ENCODE results near the gene SGSM1. TPM values are rescaled to one million over a fixed set of nuclear protein-coding genes. Genes with fewer than 3 reads are reported as not detected.
A peak's percentile ranks its signal among the peaks of the same experiment; 100 is the strongest.

Gene SGSM1
- total and polyA plus RNA-seq, 12 donors, result 1.1 to 14.3 (median 7.8) TPM

GRCh38 chr22:24768537-24769374, 37.3 kb upstream of the SGSM1 start:
- Histone ChIP-seq H3K36me3 (no peaks in the 10 kb centered on the region), H3K4me3 (no peak overlapping the region), H3K27me3 (peaks cover 0 to 46% (median 20%) of the 10 kb centered on the region in 7 donors), H3K4me1 (no peaks in the 10 kb centered on the region), H3K9me3 (no peaks in the 10 kb centered on the region), H3K27ac (no peak overlapping the region)
- ATAC-seq (peak; percentile 52 to 86 (median 82)), DNase-seq (peak in 1 of 2 donors; percentile 63)
- intact Hi-C loops (cut with DNase I), result loop anchor here in 9 of 10 donors (1.0 to 10.0 kb wide), 7 partner anchors 79 to 286 kb away; no protein-coding TSS in a partner anchor
- WGBS, 2 donors, result 51 to 52% methylated on average over 8 of the region's 8 CpGs
- TF ChIP-seq, protein P1, sequence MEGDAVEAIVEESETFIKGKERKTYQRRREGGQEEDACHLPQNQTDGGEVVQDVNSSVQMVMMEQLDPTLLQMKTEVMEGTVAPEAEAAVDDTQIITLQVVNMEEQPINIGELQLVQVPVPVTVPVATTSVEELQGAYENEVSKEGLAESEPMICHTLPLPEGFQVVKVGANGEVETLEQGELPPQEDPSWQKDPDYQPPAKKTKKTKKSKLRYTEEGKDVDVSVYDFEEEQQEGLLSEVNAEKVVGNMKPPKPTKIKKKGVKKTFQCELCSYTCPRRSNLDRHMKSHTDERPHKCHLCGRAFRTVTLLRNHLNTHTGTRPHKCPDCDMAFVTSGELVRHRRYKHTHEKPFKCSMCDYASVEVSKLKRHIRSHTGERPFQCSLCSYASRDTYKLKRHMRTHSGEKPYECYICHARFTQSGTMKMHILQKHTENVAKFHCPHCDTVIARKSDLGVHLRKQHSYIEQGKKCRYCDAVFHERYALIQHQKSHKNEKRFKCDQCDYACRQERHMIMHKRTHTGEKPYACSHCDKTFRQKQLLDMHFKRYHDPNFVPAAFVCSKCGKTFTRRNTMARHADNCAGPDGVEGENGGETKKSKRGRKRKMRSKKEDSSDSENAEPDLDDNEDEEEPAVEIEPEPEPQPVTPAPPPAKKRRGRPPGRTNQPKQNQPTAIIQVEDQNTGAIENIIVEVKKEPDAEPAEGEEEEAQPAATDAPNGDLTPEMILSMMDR (IDR thresholded peaks at IDR 0.05), result peak; percentile 20 to 76 (median 71)

GRCh38 chr22:24772493-24773220, 33.4 kb upstream of the SGSM1 start:
- peaks cover 0 to 24% (median 8%) of the 10 kb centered on the region in 7 donors for H3K27me3 ChIP-seq
- TF ChIP-seq, protein P1 (IDR thresholded peaks at IDR 0.05), result peak in 7 of 9 donors; percentile 37 to 54 (median 41)
- no peak overlapping the region for H3K27ac ChIP-seq
- ATAC-seq (peak in 3 of 8 donors; percentile 14 to 61 (median 52)), DNase-seq (no peak)
- no peaks in the 10 kb centered on the region for H3K4me1 ChIP-seq
- intact Hi-C loops (cut with DNase I), result loop anchor here in 5 of 10 donors (5.0 to 10.0 kb wide), 4 partner anchors 62 to 285 kb away; no protein-coding TSS in a partner anchor
- no peaks in the 10 kb centered on the region for H3K9me3 ChIP-seq
- 44 to 52% methylated on average over 7 of the region's 7 CpGs for WGBS, 2 donors
- H3K36me3 ChIP-seq, result no peaks in the 10 kb centered on the region
- H3K4me3 ChIP-seq, result no peak overlapping the region

DNA sequence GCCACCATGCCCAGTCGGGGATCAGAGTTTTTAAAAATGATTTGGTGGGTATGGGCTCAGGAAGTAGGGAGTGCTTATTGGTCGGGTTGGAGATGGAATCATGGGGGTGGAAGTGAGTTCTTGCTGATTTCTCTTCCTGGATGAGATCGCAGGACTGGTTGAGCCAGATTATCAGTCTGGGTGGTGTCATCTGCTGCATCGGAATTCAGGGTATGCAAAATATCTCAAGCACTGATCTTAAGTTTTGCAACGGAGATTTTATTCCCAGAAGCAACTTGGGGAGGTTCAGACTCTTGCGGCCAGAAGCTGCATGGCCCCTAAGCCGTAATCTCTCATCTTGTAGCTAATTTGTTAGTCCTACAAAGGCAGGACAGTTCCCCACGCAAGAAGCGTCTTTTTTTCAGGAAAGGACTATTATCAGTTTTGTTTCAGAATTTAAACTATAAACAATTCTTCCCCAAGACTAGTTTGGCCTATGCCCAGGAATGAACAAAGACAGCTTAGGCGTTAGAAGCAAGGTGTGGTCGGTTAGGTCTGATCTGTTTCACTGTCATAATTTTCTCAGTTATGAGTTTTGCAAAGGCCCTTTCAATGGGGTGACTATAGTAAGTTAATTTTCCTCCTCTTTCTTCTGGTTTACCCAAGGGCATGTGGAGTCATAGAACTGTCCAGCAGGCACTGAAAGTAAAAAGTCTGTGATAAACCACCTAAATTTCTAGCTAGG, 30.1 kb upstream of the SGSM1 start:
- Histone ChIP-seq H3K4me3 (no peak overlapping the region), H3K27ac (no peak overlapping the region), H3K36me3 (no peaks in the 10 kb centered on the region), H3K4me1 (no peaks in the 10 kb centered on the region), H3K27me3 (peaks cover 0 to 19% (median 8%) of the 10 kb centered on the region in 7 donors), H3K9me3 (no peaks in the 10 kb centered on the region)
- TF ChIP-seq, protein P1 (IDR thresholded peaks at IDR 0.05), result no peak
- 41 to 43% methylated on average over 11 of the region's 11 CpGs for WGBS, 2 donors
- intact Hi-C loops (cut with DNase I), result loop anchor here in 3 of 10 donors (10.0 kb wide), 2 partner anchors 59 to 279 kb away; no protein-coding TSS in a partner anchor
- ATAC-seq, result no peak
- no peak for DNase-seq

All from heart right ventricle (tissue), 16 donors.